Measurements from ENCODE around the gene CD59. TPM values are rescaled to one million over a fixed set of nuclear protein-coding genes. Genes with fewer than 3 reads are reported as not detected.

Gene CD59
- total and polyA plus RNA-seq, 2 of the 13 experiments (the other 11 are each of a cell fraction or from before 2014, with no cell fraction given): 127 to 289 TPM

DNA sequence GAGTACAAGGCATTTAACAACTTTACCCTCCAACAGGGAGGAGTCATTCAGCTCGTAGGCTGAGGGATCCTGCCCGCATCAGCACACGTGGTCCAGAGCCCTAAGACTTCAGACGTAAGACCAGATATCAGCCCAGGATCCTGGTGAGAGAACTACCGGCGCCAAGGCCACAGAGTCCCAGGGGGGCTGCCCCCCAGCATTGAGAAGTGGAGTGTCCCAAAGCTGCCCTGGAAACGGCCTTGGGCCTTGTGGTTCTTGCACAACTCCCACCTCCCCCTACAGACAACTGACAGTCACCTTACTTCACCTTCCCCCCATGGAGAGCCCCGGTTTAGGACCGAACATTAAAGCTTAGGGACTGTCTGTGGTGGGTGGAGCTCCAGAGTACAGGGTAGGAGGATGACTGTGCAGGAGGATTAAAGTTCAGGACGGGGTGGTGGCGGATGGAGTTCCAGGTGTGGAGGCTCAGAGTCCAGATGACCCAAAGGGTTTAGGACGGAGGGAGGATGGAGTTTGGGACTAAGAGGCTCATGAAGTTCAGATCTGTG is 36.6 kb downstream of the CD59 start (continued):
- TF ChIP-seq, protein P1, sequence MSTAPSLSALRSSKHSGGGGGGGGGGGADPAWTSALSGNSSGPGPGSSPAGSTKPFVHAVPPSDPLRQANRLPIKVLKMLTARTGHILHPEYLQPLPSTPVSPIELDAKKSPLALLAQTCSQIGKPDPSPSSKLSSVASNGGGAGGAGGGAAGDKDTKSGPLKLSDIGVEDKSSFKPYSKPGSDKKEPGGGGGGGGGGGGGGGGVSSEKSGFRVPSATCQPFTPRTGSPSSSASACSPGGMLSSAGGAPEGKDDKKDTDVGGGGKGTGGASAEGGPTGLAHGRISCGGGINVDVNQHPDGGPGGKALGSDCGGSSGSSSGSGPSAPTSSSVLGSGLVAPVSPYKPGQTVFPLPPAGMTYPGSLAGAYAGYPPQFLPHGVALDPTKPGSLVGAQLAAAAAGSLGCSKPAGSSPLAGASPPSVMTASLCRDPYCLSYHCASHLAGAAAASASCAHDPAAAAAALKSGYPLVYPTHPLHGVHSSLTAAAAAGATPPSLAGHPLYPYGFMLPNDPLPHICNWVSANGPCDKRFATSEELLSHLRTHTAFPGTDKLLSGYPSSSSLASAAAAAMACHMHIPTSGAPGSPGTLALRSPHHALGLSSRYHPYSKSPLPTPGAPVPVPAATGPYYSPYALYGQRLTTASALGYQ (CRISPR knock-in tag; IDR thresholded peaks at IDR 0.05): 0 out of 2 replicates have a peak, but pooled peaks have one; percentile 35
- no peak for TF ChIP-seq RCOR2 (CRISPR knock-in tag; IDR thresholded peaks at IDR 0.05)
- TF ChIP-seq, protein P2, sequence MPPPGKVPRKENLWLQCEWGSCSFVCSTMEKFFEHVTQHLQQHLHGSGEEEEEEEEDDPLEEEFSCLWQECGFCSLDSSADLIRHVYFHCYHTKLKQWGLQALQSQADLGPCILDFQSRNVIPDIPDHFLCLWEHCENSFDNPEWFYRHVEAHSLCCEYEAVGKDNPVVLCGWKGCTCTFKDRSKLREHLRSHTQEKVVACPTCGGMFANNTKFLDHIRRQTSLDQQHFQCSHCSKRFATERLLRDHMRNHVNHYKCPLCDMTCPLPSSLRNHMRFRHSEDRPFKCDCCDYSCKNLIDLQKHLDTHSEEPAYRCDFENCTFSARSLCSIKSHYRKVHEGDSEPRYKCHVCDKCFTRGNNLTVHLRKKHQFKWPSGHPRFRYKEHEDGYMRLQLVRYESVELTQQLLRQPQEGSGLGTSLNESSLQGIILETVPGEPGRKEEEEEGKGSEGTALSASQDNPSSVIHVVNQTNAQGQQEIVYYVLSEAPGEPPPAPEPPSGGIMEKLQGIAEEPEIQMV (CRISPR knock-in tag; IDR thresholded peaks at IDR 0.05; ENCODE audit: low read depth): no peak
- TF ChIP-seq, protein P3, sequence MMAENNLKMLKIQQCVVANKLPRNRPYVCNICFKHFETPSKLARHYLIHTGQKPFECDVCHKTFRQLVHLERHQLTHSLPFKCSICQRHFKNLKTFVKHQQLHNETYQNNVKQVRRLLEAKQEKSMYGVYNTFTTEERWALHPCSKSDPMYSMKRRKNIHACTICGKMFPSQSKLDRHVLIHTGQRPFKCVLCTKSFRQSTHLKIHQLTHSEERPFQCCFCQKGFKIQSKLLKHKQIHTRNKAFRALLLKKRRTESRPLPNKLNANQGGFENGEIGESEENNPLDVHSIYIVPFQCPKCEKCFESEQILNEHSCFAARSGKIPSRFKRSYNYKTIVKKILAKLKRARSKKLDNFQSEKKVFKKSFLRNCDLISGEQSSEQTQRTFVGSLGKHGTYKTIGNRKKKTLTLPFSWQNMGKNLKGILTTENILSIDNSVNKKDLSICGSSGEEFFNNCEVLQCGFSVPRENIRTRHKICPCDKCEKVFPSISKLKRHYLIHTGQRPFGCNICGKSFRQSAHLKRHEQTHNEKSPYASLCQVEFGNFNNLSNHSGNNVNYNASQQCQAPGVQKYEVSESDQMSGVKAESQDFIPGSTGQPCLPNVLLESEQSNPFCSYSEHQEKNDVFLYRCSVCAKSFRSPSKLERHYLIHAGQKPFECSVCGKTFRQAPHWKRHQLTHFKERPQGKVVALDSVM (CRISPR knock-in tag; IDR thresholded peaks at IDR 0.05): peak; percentile 71; the same call in 1 of the 2 replicates
- TF ChIP-seq ZNF558 (CRISPR knock-in tag; IDR thresholded peaks at IDR 0.05; ENCODE audit: borderline replicate concordance): no peak
- TF ChIP-seq, protein P4, sequence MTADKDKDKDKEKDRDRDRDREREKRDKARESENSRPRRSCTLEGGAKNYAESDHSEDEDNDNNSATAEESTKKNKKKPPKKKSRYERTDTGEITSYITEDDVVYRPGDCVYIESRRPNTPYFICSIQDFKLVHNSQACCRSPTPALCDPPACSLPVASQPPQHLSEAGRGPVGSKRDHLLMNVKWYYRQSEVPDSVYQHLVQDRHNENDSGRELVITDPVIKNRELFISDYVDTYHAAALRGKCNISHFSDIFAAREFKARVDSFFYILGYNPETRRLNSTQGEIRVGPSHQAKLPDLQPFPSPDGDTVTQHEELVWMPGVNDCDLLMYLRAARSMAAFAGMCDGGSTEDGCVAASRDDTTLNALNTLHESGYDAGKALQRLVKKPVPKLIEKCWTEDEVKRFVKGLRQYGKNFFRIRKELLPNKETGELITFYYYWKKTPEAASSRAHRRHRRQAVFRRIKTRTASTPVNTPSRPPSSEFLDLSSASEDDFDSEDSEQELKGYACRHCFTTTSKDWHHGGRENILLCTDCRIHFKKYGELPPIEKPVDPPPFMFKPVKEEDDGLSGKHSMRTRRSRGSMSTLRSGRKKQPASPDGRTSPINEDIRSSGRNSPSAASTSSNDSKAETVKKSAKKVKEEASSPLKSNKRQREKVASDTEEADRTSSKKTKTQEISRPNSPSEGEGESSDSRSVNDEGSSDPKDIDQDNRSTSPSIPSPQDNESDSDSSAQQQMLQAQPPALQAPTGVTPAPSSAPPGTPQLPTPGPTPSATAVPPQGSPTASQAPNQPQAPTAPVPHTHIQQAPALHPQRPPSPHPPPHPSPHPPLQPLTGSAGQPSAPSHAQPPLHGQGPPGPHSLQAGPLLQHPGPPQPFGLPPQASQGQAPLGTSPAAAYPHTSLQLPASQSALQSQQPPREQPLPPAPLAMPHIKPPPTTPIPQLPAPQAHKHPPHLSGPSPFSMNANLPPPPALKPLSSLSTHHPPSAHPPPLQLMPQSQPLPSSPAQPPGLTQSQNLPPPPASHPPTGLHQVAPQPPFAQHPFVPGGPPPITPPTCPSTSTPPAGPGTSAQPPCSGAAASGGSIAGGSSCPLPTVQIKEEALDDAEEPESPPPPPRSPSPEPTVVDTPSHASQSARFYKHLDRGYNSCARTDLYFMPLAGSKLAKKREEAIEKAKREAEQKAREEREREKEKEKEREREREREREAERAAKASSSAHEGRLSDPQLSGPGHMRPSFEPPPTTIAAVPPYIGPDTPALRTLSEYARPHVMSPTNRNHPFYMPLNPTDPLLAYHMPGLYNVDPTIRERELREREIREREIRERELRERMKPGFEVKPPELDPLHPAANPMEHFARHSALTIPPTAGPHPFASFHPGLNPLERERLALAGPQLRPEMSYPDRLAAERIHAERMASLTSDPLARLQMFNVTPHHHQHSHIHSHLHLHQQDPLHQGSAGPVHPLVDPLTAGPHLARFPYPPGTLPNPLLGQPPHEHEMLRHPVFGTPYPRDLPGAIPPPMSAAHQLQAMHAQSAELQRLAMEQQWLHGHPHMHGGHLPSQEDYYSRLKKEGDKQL (CRISPR knock-in tag; IDR thresholded peaks at IDR 0.05; ENCODE audit: low read depth): no peak
- TF ChIP-seq PHF5A (CRISPR knock-in tag; IDR thresholded peaks at IDR 0.05; ENCODE audit: low read depth, unreplicated experiment): no peak
- TF ChIP-seq CCAR2 (optimal IDR thresholded peaks at IDR 0.05; ENCODE audit: low read depth, low read length): peak; percentile 21
- TF ChIP-seq, protein P5, sequence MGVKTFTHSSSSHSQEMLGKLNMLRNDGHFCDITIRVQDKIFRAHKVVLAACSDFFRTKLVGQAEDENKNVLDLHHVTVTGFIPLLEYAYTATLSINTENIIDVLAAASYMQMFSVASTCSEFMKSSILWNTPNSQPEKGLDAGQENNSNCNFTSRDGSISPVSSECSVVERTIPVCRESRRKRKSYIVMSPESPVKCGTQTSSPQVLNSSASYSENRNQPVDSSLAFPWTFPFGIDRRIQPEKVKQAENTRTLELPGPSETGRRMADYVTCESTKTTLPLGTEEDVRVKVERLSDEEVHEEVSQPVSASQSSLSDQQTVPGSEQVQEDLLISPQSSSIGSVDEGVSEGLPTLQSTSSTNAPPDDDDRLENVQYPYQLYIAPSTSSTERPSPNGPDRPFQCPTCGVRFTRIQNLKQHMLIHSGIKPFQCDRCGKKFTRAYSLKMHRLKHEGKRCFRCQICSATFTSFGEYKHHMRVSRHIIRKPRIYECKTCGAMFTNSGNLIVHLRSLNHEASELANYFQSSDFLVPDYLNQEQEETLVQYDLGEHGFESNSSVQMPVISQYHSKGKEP (CRISPR knock-in tag; IDR thresholded peaks at IDR 0.05): no peak
- TF ChIP-seq EED (CRISPR knock-in tag; IDR thresholded peaks at IDR 0.05): no peak
- TF ChIP-seq, protein P6, sequence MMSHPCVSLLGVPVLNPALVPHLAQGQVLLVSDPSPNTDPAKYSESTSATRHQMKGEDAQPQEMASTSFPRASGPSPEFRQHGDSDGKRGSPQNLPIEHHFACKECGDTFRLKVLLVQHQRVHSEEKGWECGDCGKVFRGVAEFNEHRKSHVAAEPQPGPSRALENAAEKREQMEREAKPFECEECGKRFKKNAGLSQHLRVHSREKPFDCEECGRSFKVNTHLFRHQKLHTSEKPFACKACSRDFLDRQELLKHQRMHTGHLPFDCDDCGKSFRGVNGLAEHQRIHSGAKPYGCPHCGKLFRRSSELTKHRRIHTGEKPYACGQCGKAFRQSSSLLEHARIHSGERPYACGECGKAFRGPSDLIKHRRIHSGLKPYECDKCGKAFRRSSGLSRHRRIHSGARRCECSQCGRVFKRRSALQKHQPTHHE (CRISPR knock-in tag; IDR thresholded peaks at IDR 0.05; ENCODE audit: borderline replicate concordance): no peak; the same call in 1 of the 2 replicates
- TF ChIP-seq SIN3B (IDR thresholded peaks at IDR 0.05; ENCODE audit: low read length): no peak
- 0 out of 2 replicates have a peak, but pooled peaks have one; percentile 31 for TF ChIP-seq ZNF605 (CRISPR knock-in tag; IDR thresholded peaks at IDR 0.05)
- 0 out of 2 replicates have a peak, but pooled peaks have one; percentile 69 for TF ChIP-seq REPIN1 (CRISPR knock-in tag; IDR thresholded peaks at IDR 0.05; ENCODE audit: borderline replicate concordance, low read depth)

All from HepG2 (cell line).